ENCODE measurements around the gene ATG9B.
"Not testable (repeated sequence)": the region's sequence is repeated elsewhere in the genome, so short reads cannot be mapped to it uniquely, and the experiment has no call there.

Gene ATG9B

GRCh38 chr7:151035026-151035717 lies 10.9 kb upstream of the ATG9B start:
- peaks cover 18 to 25% of the 10 kb centered on the region in 2 donors for H3K36me3 ChIP-seq (ENCODE audit: control insufficient read depth in 2 of 2, insufficient read depth in 2 of 2, low read length in 2 of 2)
- H3K27ac ChIP-seq (ENCODE audit: low read length) = no peak overlapping the region
- no peak overlapping the region for H3K9ac ChIP-seq (ENCODE audit: low read length in 2 of 2)
- no peak overlapping the region for H3K4me3 ChIP-seq (ENCODE audit: low read length in 2 of 2)
- peaks cover 10% of the 10 kb centered on the region for H3K4me1 ChIP-seq (ENCODE audit: control insufficient read depth, insufficient read depth, low read length)
- no peaks in the 10 kb centered on the region for H3K27me3 ChIP-seq (ENCODE audit: control insufficient read depth in 1 of 2, insufficient read depth in 2 of 2, low read length in 2 of 2)
- no peaks in the 10 kb centered on the region for H3K9me3 ChIP-seq (ENCODE audit: control insufficient read depth in 2 of 2, low read length in 2 of 2)

- H3K4me1 ChIP-seq (ENCODE audit: control insufficient read depth, insufficient read depth, low read length) = peaks cover 10% of the 10 kb centered on the region
- no peaks in the 10 kb centered on the region for H3K27me3 ChIP-seq (ENCODE audit: control insufficient read depth in 1 of 2, insufficient read depth in 2 of 2, low read length in 2 of 2)
- no peak overlapping the region for H3K4me3 ChIP-seq (ENCODE audit: low read length in 2 of 2)
- no peak overlapping the region for H3K9ac ChIP-seq (ENCODE audit: low read length in 2 of 2)
- H3K36me3 ChIP-seq (ENCODE audit: control insufficient read depth in 2 of 2, insufficient read depth in 2 of 2, low read length in 2 of 2) = peaks cover 18 to 24% of the 10 kb centered on the region in 2 donors
- no peaks in the 10 kb centered on the region for H3K9me3 ChIP-seq (ENCODE audit: control insufficient read depth in 2 of 2, low read length in 2 of 2)
- no peak overlapping the region for H3K27ac ChIP-seq (ENCODE audit: low read length)
Measured at GRCh38 chr7:151034312-151035025, 10.2 kb upstream of the ATG9B start.

GRCh38 chr7:151033864-151034249 lies 9.6 kb upstream of the ATG9B start:
- Histone ChIP-seq H3K4me1 (ENCODE audit: control insufficient read depth, insufficient read depth, low read length) (peaks cover 9% of the 10 kb centered on the region), H3K27ac (ENCODE audit: low read length) (no peak overlapping the region), H3K4me3 (ENCODE audit: low read length in 2 of 2) (no peak overlapping the region), H3K9me3 (ENCODE audit: control insufficient read depth in 2 of 2, low read length in 2 of 2) (no peaks in the 10 kb centered on the region), H3K36me3 (ENCODE audit: control insufficient read depth in 2 of 2, insufficient read depth in 2 of 2, low read length in 2 of 2) (peaks cover 18 to 24% of the 10 kb centered on the region in 2 donors), H3K27me3 (ENCODE audit: control insufficient read depth in 1 of 2, insufficient read depth in 2 of 2, low read length in 2 of 2) (no peaks in the 10 kb centered on the region), H3K9ac (ENCODE audit: low read length in 2 of 2) (no peak overlapping the region)

- H3K36me3 ChIP-seq (ENCODE audit: control insufficient read depth in 2 of 2, insufficient read depth in 2 of 2, low read length in 2 of 2) = peaks cover 18 to 24% of the 10 kb centered on the region in 2 donors
- peaks cover 9% of the 10 kb centered on the region for H3K4me1 ChIP-seq (ENCODE audit: control insufficient read depth, insufficient read depth, low read length)
- no peak overlapping the region for H3K4me3 ChIP-seq (ENCODE audit: low read length in 2 of 2)
- no peak overlapping the region for H3K9ac ChIP-seq (ENCODE audit: low read length in 2 of 2)
- H3K27ac ChIP-seq (ENCODE audit: low read length) = no peak overlapping the region
- H3K9me3 ChIP-seq (ENCODE audit: control insufficient read depth in 2 of 2, low read length in 2 of 2) = no peaks in the 10 kb centered on the region
- no peaks in the 10 kb centered on the region for H3K27me3 ChIP-seq (ENCODE audit: control insufficient read depth in 1 of 2, insufficient read depth in 2 of 2, low read length in 2 of 2)
Measured at GRCh38 chr7:151032936-151033863, 8.9 kb upstream of the ATG9B start.

- Histone ChIP-seq H3K27ac (ENCODE audit: low read length) (peak overlapping the region; percentile 33), H3K36me3 (ENCODE audit: control insufficient read depth in 2 of 2, insufficient read depth in 2 of 2, low read length in 2 of 2) (peaks cover 11 to 15% of the 10 kb centered on the region in 2 donors), H3K9me3 (ENCODE audit: control insufficient read depth in 2 of 2, low read length in 2 of 2) (no peaks in the 10 kb centered on the region), H3K4me1 (ENCODE audit: control insufficient read depth, insufficient read depth, low read length) (peaks cover 14% of the 10 kb centered on the region), H3K9ac (ENCODE audit: low read length in 2 of 2) (no peak overlapping the region), H3K27me3 (ENCODE audit: control insufficient read depth in 1 of 2, insufficient read depth in 2 of 2, low read length in 2 of 2) (no peaks in the 10 kb centered on the region), H3K4me3 (ENCODE audit: low read length in 2 of 2) (no peak overlapping the region)
Measured at GRCh38 chr7:151031011-151031410, 6.7 kb upstream of the ATG9B start.

- peaks cover 14% of the 10 kb centered on the region for H3K4me1 ChIP-seq (ENCODE audit: control insufficient read depth, insufficient read depth, low read length)
- H3K9me3 ChIP-seq (ENCODE audit: control insufficient read depth in 2 of 2, low read length in 2 of 2) = no peaks in the 10 kb centered on the region
- no peaks in the 10 kb centered on the region for H3K27me3 ChIP-seq (ENCODE audit: control insufficient read depth in 1 of 2, insufficient read depth in 2 of 2, low read length in 2 of 2)
- peaks cover 0 to 2% of the 10 kb centered on the region in 2 donors for H3K36me3 ChIP-seq (ENCODE audit: control insufficient read depth in 2 of 2, insufficient read depth in 2 of 2, low read length in 2 of 2)
- peak overlapping the region; percentile 76 for H3K27ac ChIP-seq (ENCODE audit: low read length)
- H3K9ac ChIP-seq (ENCODE audit: low read length in 2 of 2) = peak overlapping the region; percentile 75 to 77
- peak overlapping the region; percentile 78 to 96 for H3K4me3 ChIP-seq (ENCODE audit: low read length in 2 of 2)
Measured at GRCh38 chr7:151028948-151029501, 4.7 kb upstream of the ATG9B start.

GRCh38 chr7:151028131-151028947 lies 4.0 kb upstream of the ATG9B start, which contains the start of gene ABCB8:
ABCB8 (plus strand) TSS chr7:151028450; CDS start chr7:151028516, 66 bp downstream.
- peak within 1 kb of the TSS; percentile 78 to 96 for H3K4me3 ChIP-seq (ENCODE audit: low read length in 2 of 2)
- H3K36me3 ChIP-seq (ENCODE audit: control insufficient read depth in 2 of 2, insufficient read depth in 2 of 2, low read length in 2 of 2) = peaks cover 0 to 2% of the 10 kb centered on the region in 2 donors
- peak within 1 kb of the TSS; percentile 76 for H3K27ac ChIP-seq (ENCODE audit: low read length)
- peak within 1 kb of the TSS; percentile 75 to 77 for H3K9ac ChIP-seq (ENCODE audit: low read length in 2 of 2)
- no peaks in the 10 kb centered on the region for H3K27me3 ChIP-seq (ENCODE audit: control insufficient read depth in 1 of 2, insufficient read depth in 2 of 2, low read length in 2 of 2)
- peaks cover 14% of the 10 kb centered on the region for H3K4me1 ChIP-seq (ENCODE audit: control insufficient read depth, insufficient read depth, low read length)
- no peaks in the 10 kb centered on the region for H3K9me3 ChIP-seq (ENCODE audit: control insufficient read depth in 2 of 2, low read length in 2 of 2)

- peak overlapping the region; percentile 62 to 77 for H3K9ac ChIP-seq (ENCODE audit: low read length in 2 of 2)
- H3K27me3 ChIP-seq (ENCODE audit: control insufficient read depth in 1 of 2, insufficient read depth in 2 of 2, low read length in 2 of 2); H3K36me3 ChIP-seq (ENCODE audit: control insufficient read depth in 2 of 2, insufficient read depth in 2 of 2, low read length in 2 of 2); H3K9me3 ChIP-seq (ENCODE audit: control insufficient read depth in 2 of 2, low read length in 2 of 2): not testable (repeated sequence)
- H3K4me1 ChIP-seq (ENCODE audit: control insufficient read depth, insufficient read depth, low read length) = peaks cover 14% of the 10 kb centered on the region
- peak overlapping the region; percentile 76 for H3K27ac ChIP-seq (ENCODE audit: low read length)
- peak overlapping the region; percentile 78 to 96 for H3K4me3 ChIP-seq (ENCODE audit: low read length in 2 of 2)
Measured at GRCh38 chr7:151027728-151028130, 3.4 kb upstream of the ATG9B start.

- H3K9me3 ChIP-seq (ENCODE audit: control insufficient read depth in 2 of 2, low read length in 2 of 2); H3K27me3 ChIP-seq (ENCODE audit: control insufficient read depth in 1 of 2, insufficient read depth in 2 of 2, low read length in 2 of 2); H3K36me3 ChIP-seq (ENCODE audit: control insufficient read depth in 2 of 2, insufficient read depth in 2 of 2, low read length in 2 of 2); H3K9ac ChIP-seq (ENCODE audit: low read length in 2 of 2); H3K27ac ChIP-seq (ENCODE audit: low read length): not testable (repeated sequence)
- Histone ChIP-seq H3K4me3 (ENCODE audit: low read length in 2 of 2) (peak overlapping the region; percentile 78 to 96), H3K4me1 (ENCODE audit: control insufficient read depth, insufficient read depth, low read length) (peaks cover 14% of the 10 kb centered on the region)
Measured at GRCh38 chr7:151026771-151027727, 2.8 kb upstream of the ATG9B start.
